Measurements from ENCODE around the gene BICC1. TPM values are rescaled to one million over a fixed set of nuclear protein-coding genes. Genes with fewer than 3 reads are reported as not detected.

The BICC1 gene
- total RNA-seq (not detected in 2 replicates), polyA plus RNA-seq (not detected in 2 replicates), polyA minus RNA-seq (not detected in 2 replicates)
- total RNA-seq (2013): 0.54 TPM

- POLR2A ChIA-PET: no interaction called here
- WGBS (ENCODE audit: insufficient coverage): 2% methylated on average over 82 of the region's 82 CpGs
- peaks cover 11 to 14% of the 10 kb centered on the region in 2 donors for H3K4me1 ChIP-seq (ENCODE audit: control insufficient read depth in 2 of 2, insufficient read depth in 2 of 2, low read length in 2 of 2)
- peak within 1 kb of the TSS; percentile 37 for H3K9ac ChIP-seq (ENCODE audit: low read length)
- ATAC-seq (ENCODE audit: low read depth) (no peak), DNase-seq (peak; percentile 4)
- no peak within 1 kb of the TSS for H3K27ac ChIP-seq (ENCODE audit: low read length in 2 of 2)
- no peaks in the 10 kb centered on the region for H3K9me3 ChIP-seq (ENCODE audit: control extremely low read depth in 1 of 3, control insufficient read depth in 2 of 3, insufficient read depth in 1 of 3, low read length in 2 of 3)
- Mint-ChIP-seq H3K9me3 (ENCODE audit: insufficient read depth) (no peaks in the 10 kb centered on the region), H3K27ac (no peak within 1 kb of the TSS), H3K4me1 (peaks cover 13% of the 10 kb centered on the region), H3K4me3 (peak within 1 kb of the TSS; percentile 82), H3K27me3 (peaks cover 34% of the 10 kb centered on the region)
- no peaks in the 10 kb centered on the region for H4K20me1 ChIP-seq (ENCODE audit: control insufficient read depth, insufficient read depth, low read length, poor library complexity, severe bottlenecking)
- peak within 1 kb of the TSS; percentile 54 for H2AFZ ChIP-seq (ENCODE audit: insufficient read depth, low read depth, low read length, poor library complexity, severe bottlenecking)
- no peaks in the 10 kb centered on the region for H3K36me3 ChIP-seq (replicated peaks in 1 of 2; ENCODE audit: control extremely low read depth in 1 of 2, control insufficient read depth in 1 of 2, extremely low read depth in 1 of 2, insufficient read depth in 2 of 2, low read length in 1 of 2)
- peaks cover 0 to 30% (median 26%) of the 10 kb centered on the region in 4 experiments for H3K27me3 ChIP-seq (replicated peaks in 1 of 4; ENCODE audit: control extremely low read depth in 1 of 4, control insufficient read depth in 3 of 4, insufficient read depth in 4 of 4, low read length in 3 of 4)
- H3K4me2 ChIP-seq (replicated peaks; ENCODE audit: low read depth, low read length, poor library complexity, severe bottlenecking): peak within 1 kb of the TSS; percentile 72
- peak within 1 kb of the TSS in 4 of 5 experiments; percentile 9 to 38 (median 27) for H3K4me3 ChIP-seq (ENCODE audit: control extremely low read depth in 1 of 5, extremely low read depth in 1 of 5, insufficient read depth in 1 of 5, low read depth in 2 of 5, low read length in 4 of 5)
- intact Hi-C loops (cut with micrococcal nuclease): no loop called here
- TF ChIP-seq EZH2 (IDR thresholded peaks at IDR 0.05; ENCODE audit: borderline replicate concordance, insufficient read depth, low read depth, low read length, poor library complexity, severe bottlenecking) (no peak), CTCF (IDR thresholded peaks at IDR 0.05) (no peak)
- H3K79me2 ChIP-seq (ENCODE audit: control insufficient read depth, insufficient read depth, low read length): no peaks in the 10 kb centered on the region
- CTCF ChIA-PET: no interaction called here
Observed at GRCh38 chr10:58512491-58513187, at the start of gene BICC1. Gene BICC1, plus strand, starts transcription at chr10:58512872. Its CDS starts 272 bp downstream, at chr10:58513144.

DNA sequence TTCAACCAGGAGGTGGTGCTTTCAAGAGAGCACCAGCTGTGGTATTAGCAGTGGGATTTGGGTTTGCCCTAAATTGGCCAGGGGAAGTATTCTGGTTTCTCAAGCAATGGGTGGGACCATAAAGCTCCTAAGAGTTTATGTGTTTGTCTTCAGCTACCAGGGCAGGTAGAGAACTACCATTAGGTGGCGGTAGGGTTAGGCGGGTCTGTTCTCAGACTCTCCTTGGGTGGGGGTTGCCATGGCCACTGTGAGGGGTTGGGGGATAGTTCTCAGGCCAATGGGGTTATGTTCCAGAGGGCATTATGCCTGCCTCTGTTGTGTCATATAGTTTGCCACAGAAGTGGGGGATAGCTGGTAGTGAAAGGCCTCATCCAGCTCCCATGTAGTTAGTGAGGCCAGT, 47.7 kb upstream of the BICC1 start:
- Mint-ChIP-seq H3K9me3 (ENCODE audit: insufficient read depth) (peaks cover 4% of the 10 kb centered on the region), H3K27me3 (peaks cover 13% of the 10 kb centered on the region), H3K4me1 (no peaks in the 10 kb centered on the region), H3K27ac (no peak overlapping the region), H3K4me3 (no peak overlapping the region)
- Histone ChIP-seq H3K27ac (ENCODE audit: low read length in 2 of 2) (no peak overlapping the region), H3K9me3 (ENCODE audit: control extremely low read depth in 1 of 3, control insufficient read depth in 2 of 3, insufficient read depth in 1 of 3, low read length in 2 of 3) (peaks cover 0 to 1% (median 0%) of the 10 kb centered on the region in 3 donors), H3K36me3 (replicated peaks in 1 of 2; ENCODE audit: control extremely low read depth in 1 of 2, control insufficient read depth in 1 of 2, extremely low read depth in 1 of 2, insufficient read depth in 2 of 2, low read length in 1 of 2) (no peaks in the 10 kb centered on the region), H3K4me2 (replicated peaks; ENCODE audit: low read depth, low read length, poor library complexity, severe bottlenecking) (no peak overlapping the region), H3K4me3 (ENCODE audit: control extremely low read depth in 1 of 5, extremely low read depth in 1 of 5, insufficient read depth in 1 of 5, low read depth in 2 of 5, low read length in 4 of 5) (no peak overlapping the region), H3K4me1 (ENCODE audit: control insufficient read depth in 2 of 2, insufficient read depth in 2 of 2, low read length in 2 of 2) (no peaks in the 10 kb centered on the region), H3K9ac (ENCODE audit: low read length) (no peak overlapping the region), H3K79me2 (ENCODE audit: control insufficient read depth, insufficient read depth, low read length) (no peaks in the 10 kb centered on the region), H4K20me1 (ENCODE audit: control insufficient read depth, insufficient read depth, low read length, poor library complexity, severe bottlenecking) (no peaks in the 10 kb centered on the region), H2AFZ (ENCODE audit: insufficient read depth, low read depth, low read length, poor library complexity, severe bottlenecking) (no peak overlapping the region), H3K27me3 (replicated peaks in 1 of 4; ENCODE audit: control extremely low read depth in 1 of 4, control insufficient read depth in 3 of 4, insufficient read depth in 4 of 4, low read length in 3 of 4) (peaks cover 0 to 3% (median 2%) of the 10 kb centered on the region in 4 experiments)
- no peak for ATAC-seq (ENCODE audit: low read depth)
- intact Hi-C loops (cut with micrococcal nuclease): no loop called here
- DNase-seq: no peak
- TF ChIP-seq CTCF (IDR thresholded peaks at IDR 0.05) (no peak), EZH2 (IDR thresholded peaks at IDR 0.05; ENCODE audit: borderline replicate concordance, insufficient read depth, low read depth, low read length, poor library complexity, severe bottlenecking) (no peak)
- ChIA-PET POLR2A (no interaction called here), CTCF (no interaction called here)
- 88% methylated on average over 2 of the region's 2 CpGs for WGBS (ENCODE audit: insufficient coverage)

Data from B cell (primary cell).